ENCODE results near the gene TRAPPC2L.

Gene TRAPPC2L

GRCh38 chr16:88856828-88857727 lies at the start of gene TRAPPC2L, which contains the start of gene GALNS:
TSS of gene TRAPPC2L (plus strand) at chr16:88857127. CDS start at chr16:88857151, 24 bp downstream.
TSS of gene GALNS (minus strand) at chr16:88856947. CDS start at chr16:88856877, 70 bp downstream.
- ChIA-PET CTCF (interaction anchor here (0.6 to 2.7 kb wide), 25 partner anchors 11 to 384 kb away, joined by 3 to 37 read pairs (median 4); partner anchors contain the start of genes APRT and CDT1), POLR2A (interaction anchor here (0.6 kb wide), 2 partner anchors 24 to 268 kb away, joined by 3 to 4 read pairs; no protein-coding TSS in a partner anchor)
- peak; percentile 2 for TF ChIP-seq CTCF (IDR thresholded peaks at IDR 0.05; ENCODE audit: control extremely low read depth, extremely low read depth, low read depth, missing control alignments)
- peak; percentile 100 for DNase-seq (ENCODE audit: extremely low spot score)

- POLR2A ChIA-PET: no interaction called here
- TF ChIP-seq CTCF (IDR thresholded peaks at IDR 0.05; ENCODE audit: control extremely low read depth, extremely low read depth, low read depth, missing control alignments): no peak
- CTCF ChIA-PET: interaction anchor here (1.8 kb wide), 1 partner anchor 409 kb away, joined by 6 read pairs; no protein-coding TSS in a partner anchor
- no peak for DNase-seq (ENCODE audit: extremely low spot score)
Observed at GRCh38 chr16:88807142-88807625, 49.7 kb upstream of the TRAPPC2L start.

- DNase-seq (ENCODE audit: extremely low spot score): no peak
- ChIA-PET CTCF (interaction anchor here (2.3 kb wide), 1 partner anchor 70 kb away, joined by 10 read pairs; no protein-coding TSS in a partner anchor), POLR2A (no interaction called here)
- TF ChIP-seq CTCF (IDR thresholded peaks at IDR 0.05; ENCODE audit: control extremely low read depth, extremely low read depth, low read depth, missing control alignments): no peak
Observed at GRCh38 chr16:88807626-88808453, 49.1 kb upstream of the TRAPPC2L start.

- no peak for TF ChIP-seq CTCF (IDR thresholded peaks at IDR 0.05; ENCODE audit: control extremely low read depth, extremely low read depth, low read depth, missing control alignments)
- ChIA-PET POLR2A (interaction anchor here (0.6 kb wide), 1 partner anchor 725 kb away, joined by 6 read pairs; no protein-coding TSS in a partner anchor), CTCF (interaction anchor here (0.9 to 6.7 kb wide), 6 partner anchors 9 to 358 kb away, joined by 3 to 37 read pairs (median 6); partner anchors contain the start of genes GALNS and TRAPPC2L)
- DNase-seq (ENCODE audit: extremely low spot score): no peak
Observed at GRCh38 chr16:88809068-88809675, 47.8 kb upstream of the TRAPPC2L start.

GRCh38 chr16:88809676-88810165 lies 47.2 kb upstream of the TRAPPC2L start:
- POLR2A ChIA-PET: interaction anchor here (0.6 kb wide), 1 partner anchor 725 kb away, joined by 6 read pairs; no protein-coding TSS in a partner anchor
- CTCF ChIA-PET: interaction anchor here (0.9 to 6.7 kb wide), 9 partner anchors 10 to 358 kb away, joined by 3 to 37 read pairs (median 4); partner anchors contain the start of genes GALNS and TRAPPC2L
- TF ChIP-seq CTCF (IDR thresholded peaks at IDR 0.05; ENCODE audit: control extremely low read depth, extremely low read depth, low read depth, missing control alignments): no peak
- no peak for DNase-seq (ENCODE audit: extremely low spot score)

Data from GM10248 (cell line).